GM18508 (cell line): ENCODE data around the gene FBN2.

Source experiments
- ATAC-seq: cut with Tn5 transposase; IDR thresholded peaks from one replicate; pipeline ENCODE4 v1.9.1; 2021; ENCODE audit warnings: moderate number of reproducible peaks; ENCODE audit not compliant: insufficient read depth, unreplicated experiment

FBN2 gene

DNA sequence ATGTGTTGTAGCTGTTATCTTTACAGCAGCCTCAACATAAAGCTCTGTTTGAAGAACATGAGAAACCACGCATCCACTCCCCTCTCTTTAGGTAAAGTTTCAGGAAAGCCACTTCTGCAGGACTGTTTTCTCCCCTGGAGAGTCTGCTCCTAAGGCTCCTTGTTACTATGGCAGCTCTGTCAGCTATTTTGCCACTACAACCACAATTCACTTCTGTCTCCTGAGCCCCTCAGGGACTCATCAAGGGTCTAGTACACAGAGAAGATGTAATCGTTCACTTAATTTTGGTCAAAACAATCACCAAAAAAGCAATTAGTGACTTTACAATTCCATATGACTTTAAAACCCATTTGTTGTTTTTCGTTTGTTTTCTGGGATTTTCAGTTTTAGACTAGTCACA lies 157.7 kb downstream of the FBN2 start:
- ATAC-seq: no peak

DNA sequence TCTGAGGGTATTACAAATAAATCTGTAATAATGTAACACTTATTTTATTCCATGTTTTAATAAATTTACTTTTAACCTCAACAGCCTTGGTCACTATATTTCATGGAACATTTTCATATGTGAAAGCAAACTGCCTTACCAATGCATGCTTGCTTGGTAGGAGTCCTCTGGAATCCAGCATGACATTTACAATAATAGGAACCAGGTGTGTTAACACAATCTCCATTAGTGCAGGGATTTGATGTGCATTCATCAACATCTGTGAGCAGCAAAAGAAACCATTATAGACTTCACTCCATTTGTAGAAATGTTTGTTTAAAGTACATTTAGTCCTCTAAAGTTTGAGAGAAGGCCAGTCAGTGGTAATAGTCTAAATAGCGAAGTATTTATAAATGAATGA lies 159.4 kb downstream of the FBN2 start:
- ATAC-seq: no peak

DNA sequence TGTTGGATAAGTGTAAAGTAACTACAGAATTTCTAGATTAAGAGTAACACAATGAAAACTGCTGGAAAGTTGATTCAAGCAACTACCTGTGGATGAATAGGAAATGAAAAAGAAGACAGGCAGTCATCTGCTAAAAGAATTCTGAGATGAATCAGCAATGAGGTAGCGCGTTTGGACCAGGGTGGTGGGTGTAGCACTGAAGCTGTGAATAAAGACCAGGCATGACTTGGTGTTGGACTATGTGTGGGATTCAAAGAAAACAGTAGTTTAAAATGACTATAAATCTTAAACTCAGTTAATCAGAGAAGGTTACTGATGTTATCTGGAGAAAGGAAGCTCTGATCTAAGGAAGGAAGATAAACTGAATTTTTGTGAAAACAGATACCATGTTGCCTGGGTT lies 159.8 kb downstream of the FBN2 start:
- ATAC-seq: no peak

DNA sequence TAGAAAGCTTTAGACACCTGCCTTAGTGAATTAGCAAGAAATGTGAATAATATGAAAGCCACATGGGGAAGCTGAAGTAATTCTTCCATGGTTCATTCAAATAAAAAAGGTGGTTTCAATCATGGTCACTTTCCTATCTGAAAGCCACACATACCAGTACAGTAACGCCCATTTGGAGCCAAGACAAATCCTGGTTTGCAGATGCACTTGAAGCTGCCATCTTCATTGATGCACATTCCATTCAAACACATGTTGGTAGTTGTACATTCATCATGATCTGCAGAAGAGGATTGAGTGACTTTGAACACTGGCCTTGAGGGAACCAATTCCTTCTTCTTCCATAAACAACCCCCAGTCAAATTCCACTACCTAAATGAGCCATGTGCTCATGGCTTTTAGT lies 161.5 kb downstream of the FBN2 start:
- ATAC-seq: no peak

DNA sequence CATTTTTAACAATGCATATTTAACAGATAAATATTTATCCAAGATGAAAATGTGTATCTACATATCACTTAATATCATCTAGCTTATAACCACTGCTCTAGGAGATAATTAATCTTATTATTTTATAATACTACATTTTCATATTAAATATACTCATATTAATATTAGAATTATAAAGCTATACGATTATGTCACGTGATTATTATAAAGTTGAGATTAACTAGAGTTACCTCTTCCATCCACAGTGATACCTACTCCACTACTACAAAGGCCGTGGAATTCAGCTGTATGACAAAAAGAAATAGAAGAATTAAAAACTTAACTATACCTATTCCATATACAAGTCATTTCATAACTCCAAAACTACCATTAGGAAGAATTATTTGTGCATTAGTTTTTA lies 171.9 kb downstream of the FBN2 start:
- no peak for ATAC-seq

DNA sequence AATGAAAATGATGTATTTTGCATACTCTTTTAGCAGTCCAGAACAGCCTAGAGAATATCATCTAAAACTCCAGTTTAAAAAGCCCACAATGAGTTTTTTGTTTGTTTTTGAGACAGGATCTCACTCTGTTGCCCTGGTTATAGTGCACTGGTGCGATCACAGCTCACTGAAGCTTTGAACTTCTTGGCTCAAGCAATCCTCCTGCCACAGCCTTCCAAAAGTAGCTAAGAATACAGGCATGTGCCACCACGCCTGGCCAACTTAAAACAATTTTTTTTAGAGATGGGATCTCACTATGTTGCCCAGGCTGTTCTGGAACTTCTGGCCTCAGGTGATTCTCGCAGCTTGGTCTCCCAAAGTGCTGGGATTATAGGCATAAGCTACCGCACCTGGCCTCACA lies 175.7 kb downstream of the FBN2 start:
- ATAC-seq: no peak

DNA sequence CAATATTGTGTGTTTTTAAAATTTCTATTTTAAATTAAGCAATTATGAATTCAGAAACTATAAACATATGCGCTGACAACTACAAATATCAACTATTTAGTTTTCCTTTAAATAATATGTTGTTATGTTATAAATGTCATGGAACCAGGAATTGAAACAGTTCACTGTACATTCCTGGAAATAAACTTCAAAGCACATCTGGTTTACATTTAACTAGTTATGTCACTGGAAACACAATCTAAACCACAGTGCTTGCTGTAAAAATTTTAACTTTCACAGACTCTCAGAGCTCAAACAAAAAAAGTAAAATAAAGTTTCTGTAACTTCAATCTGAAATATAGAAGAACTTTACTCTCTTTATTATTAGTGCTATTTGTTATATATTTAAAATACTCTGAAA lies 179.2 kb downstream of the FBN2 start:
- no peak for ATAC-seq

DNA sequence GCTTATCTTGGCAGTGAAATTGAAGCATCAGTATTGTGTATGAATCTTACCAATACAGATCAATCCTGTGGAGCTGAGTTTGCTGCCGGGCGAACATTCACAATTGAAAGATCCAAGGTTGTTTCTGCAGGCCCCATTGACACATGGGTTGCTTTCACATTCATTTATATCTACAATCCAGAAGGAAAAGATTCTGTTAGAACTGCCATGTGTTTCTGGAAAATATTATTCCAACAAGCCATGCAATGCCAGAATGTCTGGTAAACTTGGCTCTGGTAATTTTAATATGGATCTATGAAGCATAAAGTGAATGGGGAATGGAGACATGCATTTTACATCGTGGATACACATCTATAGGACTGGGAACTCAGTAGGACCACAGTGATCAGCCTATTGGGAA lies 180.8 kb downstream of the FBN2 start:
- ATAC-seq: no peak

DNA sequence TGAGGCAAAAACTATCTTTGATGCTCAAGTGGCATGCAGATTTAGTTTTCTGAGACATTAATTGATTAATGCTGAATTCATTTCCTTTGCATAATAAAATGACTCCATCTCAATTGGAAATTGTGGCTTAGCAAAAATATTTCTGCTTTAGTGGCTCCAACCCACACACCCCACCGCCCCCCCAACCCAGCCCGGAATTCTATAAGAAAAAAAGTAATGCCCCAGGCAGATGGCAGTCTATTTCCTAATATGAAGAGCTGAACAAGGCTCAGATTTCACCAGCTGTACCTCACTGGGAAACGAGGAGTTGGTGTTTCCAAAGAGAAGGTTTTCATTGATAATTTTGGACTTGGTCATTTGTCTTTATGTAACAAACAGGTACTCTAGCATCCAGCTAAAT lies 182.1 kb downstream of the FBN2 start:
- ATAC-seq: no peak

DNA sequence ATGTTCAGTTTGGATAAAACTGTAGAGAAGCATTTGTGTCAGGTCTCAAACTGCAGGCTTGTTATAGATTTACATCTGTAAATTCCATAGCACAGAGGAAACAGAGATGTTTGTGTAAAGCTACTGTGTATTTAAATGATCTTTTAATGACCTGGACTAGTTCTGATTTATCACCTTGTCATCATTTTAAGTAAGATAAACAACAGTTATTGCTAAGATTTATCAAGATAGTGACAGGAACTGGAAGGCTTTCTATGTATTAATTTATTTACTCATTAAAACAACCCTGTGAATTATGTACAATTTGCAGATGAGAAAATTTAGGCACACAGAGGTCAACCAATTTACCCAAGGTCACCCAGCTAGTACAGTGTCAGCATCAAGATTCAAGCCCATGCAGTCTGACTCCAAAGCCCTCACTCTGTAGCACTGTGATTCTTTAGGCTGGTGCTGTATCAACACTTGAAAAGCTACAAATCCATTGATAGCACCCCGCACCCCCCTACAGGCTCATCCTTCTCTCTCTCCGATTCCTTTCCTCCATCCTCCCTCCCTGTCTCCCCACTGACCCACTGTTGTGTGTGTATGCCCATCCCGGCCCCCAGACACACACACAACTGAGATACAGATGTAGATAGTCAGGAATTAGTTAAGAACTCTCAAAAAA lies 184.5 kb downstream of the FBN2 start:
- no peak for ATAC-seq

DNA sequence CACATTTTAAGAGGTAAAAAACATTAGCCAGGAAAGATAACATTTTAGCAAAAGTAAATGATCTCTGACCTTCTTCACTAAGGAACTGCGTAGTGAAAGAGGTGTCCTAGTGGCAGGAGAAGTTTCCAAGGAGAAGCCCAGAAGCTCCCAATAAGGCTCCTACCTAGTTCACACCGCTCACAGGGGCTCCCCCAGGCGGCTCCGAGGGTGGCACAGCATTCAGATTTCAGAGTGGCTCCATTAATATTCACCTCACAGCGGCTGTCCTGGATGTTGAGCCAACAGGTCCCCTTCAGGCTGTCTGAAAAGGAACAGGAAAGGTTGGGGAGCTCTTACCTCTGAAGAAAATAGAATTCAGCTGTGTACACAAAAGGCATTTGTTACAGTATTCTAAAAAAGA lies 187.3 kb downstream of the FBN2 start:
- no peak for ATAC-seq

DNA sequence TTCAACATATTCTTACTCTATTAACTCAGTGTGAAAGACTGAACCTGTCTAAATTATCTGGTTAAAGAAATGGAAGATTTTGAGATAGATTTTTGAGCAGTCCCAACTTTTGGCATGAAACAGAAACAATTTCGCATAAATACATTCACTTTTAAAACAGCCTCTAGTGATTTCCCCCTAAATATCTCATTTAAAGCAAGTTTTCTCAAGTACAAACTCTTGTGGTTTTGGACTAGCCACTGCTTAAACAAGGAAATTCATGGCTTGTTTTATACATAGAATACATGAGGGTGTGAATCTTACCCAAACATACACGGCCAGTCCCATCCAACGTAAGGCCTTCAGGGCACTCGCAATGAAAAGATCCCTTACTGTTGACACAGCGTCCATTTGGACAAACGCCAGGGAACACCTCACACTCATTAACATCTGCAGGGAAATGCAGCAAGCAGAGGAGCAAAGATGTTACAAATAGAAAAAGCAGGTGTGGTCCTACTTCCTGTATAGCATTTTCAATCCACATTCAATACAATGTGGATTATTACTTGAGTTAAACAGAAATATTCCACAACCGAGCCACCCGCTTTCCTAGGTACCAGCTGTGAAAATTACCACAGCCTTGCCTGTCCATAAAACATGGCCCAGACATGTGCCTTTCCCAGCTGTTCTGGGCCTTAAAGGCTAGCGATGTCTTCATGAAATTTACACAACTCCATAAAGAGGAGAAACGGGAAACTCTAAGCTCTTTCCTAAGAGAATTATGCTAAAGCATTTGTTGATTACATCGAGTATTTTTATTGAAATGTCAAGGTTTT lies 188.8 kb downstream of the FBN2 start:
- no peak for ATAC-seq

DNA sequence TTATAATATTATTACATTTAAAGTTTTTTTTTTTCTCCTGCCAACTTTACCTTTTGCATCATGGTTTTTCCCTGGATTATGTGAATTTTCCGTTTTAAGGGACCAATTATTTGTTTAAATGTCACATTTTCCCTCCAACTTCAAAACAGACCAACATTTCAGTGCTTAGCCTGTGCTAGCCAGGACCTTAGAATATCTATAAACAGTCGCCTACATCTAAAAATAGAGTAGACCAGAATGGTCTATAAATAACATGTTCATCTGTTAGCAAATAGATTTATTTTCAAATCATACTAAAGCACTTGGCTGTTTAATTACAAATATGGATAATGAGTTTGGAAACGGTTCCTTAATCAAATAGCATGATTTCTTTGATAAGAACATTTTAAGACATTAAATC lies 192.0 kb downstream of the FBN2 start:
- no peak for ATAC-seq

DNA sequence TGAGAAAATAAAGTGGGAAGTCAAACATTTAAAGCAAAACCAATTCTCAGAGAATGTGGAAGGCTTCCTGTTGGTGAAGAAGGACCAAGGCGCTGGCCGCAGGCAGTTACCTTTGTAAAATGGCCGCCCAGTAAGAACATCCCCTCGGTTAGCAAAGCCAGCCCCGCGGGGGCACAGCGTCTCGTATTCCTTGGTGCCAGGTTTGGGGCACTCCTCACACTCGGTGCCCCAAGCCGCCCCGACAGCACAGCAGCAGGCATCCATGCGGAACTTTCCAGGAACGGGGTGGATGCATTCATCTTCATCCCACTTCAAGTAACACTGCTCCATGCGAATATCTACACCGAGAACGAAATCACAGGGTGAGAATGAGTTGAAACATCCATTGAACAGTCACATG lies 192.8 kb downstream of the FBN2 start:
- ATAC-seq: no peak

DNA sequence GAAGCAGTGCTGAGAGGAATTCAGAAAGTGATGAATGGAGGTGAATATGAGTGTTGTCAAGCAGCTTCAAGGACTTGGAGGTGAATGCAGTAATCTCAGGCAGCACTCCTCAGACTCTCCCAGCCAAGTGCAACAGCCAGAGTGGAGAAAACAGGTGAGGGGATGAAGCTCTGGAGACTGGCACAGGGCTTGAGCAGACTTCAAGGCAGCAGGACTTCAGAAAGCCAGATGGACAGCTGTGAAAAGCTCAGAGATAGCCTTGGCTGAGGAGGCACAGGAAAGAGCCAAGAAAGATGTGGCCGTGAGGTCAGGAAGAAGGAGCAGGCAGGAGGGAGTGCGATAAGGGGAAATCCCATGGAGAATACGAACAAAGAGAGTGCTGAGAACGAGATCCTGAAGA lies 194.9 kb downstream of the FBN2 start:
- ATAC-seq: no peak

DNA sequence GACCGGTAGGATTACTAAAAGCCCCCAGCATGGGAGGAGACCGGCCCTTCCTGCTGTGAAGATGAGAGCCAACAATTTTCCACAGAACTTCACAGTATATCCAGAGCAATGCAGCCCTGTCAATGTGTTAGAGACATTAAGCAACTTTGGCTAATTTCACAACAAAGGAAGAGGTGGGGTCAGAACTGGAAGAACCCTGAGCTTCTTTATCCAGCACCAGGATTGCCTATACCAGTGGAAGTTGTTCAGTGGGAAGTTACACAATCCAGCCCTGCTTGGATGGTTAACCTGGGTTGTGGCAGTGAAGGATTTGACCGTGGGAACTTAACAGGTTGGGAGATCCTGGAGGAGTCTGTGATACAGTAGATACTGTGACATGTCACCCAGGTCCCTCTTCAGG lies 197.0 kb downstream of the FBN2 start:
- ATAC-seq: no peak

DNA sequence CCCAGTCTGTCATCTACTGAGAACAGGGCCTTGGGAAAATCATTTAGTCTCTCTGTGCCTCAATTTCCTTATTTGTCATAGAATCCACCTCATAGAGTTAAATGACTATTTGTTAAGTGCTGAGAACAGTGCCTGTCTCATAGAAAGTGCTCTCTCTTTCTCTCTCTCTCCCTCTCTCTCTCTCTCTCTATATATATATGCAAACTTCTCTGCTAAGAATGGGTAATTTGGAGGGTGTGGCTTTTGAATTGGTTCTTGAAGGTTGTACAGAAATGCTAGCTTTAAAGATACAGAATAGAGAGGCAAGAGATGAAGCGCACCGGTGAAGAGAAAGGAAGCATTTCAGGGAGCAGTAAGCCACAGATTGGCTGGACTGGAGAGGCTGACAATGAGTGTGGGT lies 197.4 kb downstream of the FBN2 start:
- ATAC-seq: no peak

DNA sequence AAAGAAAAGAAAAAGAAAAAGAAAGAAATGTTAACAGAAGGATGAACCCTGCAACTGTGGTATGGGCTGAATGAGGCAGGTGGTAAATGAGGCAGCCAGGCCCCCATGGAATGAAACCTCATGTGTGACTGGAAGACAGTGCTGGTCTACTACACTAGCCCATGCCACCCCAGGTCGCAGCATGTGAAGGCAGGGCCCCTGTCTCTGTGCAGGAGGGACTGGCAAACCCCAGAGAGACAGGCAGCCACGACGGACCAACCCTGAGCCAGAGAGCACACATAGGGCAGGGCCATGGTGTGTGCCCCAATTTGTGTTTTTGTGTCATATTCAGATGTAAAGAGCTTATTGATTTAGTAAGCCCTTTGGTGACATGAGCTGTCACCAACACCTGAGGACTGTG lies 198.5 kb downstream of the FBN2 start:
- ATAC-seq: no peak

DNA sequence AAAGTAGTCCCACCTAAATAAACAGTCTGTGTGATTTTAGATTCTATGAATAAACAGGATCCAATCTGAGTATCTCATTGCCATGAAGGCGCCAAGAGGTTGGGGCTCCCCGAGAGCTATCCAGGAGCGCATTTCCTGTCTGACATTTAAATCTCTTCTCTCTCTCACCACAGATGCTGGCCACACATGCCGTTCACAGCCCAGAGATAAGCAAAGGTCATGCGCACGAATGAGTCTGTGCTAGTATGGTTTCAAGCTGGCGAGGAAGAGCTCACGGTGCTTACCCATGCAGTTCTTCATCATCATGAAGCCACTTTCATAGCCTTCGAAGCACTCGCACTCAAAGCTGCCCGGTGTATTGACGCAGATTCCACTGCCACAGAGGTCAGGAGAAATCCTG lies 199.4 kb downstream of the FBN2 start:
- no peak for ATAC-seq

DNA sequence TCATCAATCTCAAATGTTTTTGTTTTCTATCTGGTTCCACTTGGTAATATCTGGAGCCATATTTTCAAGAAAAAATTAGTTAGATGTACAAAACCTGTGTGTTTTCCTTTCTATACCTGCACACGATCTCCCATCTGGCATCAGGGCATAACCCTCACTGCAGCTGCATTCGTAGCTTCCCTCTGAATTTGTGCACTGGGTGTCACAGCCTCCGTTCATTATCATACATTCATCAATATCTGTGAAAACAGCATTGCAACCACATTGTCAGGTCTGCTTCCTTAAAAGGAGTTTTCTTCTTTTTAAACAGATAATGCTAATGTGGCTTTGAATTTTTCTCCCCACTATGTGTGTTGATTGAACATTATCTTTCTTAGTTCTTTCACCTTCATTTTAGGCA lies 202.7 kb downstream of the FBN2 start:
- no peak for ATAC-seq

DNA sequence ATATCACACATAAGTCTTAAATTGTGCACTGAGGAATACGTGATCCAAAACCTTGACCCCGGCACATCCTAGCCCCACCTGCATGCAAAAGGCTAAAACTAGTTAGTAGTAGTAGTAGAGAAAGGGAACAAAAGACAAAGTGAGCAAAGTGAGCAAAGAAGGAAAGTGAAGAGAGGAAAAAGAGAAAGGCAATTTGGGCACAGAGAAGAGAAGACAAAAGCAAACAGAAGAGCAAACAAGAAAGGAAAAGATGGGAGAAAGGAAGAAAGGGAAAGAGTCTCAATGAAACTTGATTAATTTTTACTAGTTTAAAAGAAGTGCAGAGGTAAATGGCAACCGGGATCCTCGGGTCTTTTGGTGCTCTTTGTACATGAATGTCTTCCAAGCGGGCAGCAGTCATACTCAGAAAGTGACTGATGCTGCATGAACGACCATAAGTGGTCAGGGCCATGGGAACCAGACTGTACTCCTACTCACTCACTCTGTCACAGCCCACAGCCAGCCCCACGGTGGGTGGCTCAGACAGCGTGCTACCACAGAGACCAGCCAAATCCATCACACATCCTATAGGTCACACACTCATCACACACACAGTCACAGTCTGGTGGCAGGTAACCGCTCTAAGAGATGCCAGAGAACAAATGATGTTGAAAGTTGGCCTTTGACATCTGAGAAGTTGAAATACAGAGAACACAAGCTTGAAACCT lies 203.9 kb downstream of the FBN2 start:
- ATAC-seq: no peak

DNA sequence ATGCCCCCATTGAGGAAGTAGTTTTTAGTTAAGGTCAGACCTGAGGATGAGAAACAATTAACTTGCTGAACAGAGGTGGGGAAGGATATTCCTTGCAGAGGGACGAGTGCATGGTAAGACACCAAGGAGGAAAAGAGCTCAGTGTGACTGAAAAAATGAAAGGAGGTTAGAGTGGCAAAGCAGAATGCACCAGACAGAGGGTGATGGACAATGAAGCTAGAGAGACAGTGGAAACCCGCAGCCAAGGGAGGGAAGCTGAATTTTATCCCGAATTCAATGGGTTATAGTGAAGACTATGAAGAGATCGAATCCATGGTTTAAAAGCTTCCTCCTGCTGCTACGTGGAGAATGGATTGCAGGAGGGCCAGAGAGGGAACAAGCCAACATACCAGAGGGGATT lies 206.8 kb downstream of the FBN2 start:
- ATAC-seq: no peak
